GM18502 (cell line): ENCODE measurements around the gene TCN2.
"Not testable (repeated sequence)": the region's sequence is repeated elsewhere in the genome, so short reads cannot be mapped to it uniquely, and the experiment has no call there.

Experiments
- ATAC-seq: cut with Tn5 transposase; IDR thresholded peaks from one replicate; pipeline ENCODE4 v1.9.1; 2021; ENCODE audit warnings: mild to moderate bottlenecking; ENCODE audit not compliant: unreplicated experiment, poor library complexity

TCN2 gene

GRCh38 chr22:30674482-30674881, 67.5 kb downstream of the TCN2 start:
- no peak for ATAC-seq

GRCh38 chr22:30675436-30675835, 68.5 kb downstream of the TCN2 start:
- no peak for ATAC-seq

GRCh38 chr22:30676565-30676964, 69.6 kb downstream of the TCN2 start:
- not testable (repeated sequence) for ATAC-seq
